DLD1 (cell line): ENCODE measurements around the gene ATP8A1.

ENCODE experiments used
- in situ Hi-C: cut with HindIII; loops from 2 replicates; pipeline ENCODE4 v1.10.0; 2017; ENCODE audit warnings: low sequenced_read_pairs

Gene ATP8A1

GRCh38 chr4:42574870-42575430, 82.0 kb downstream of the ATP8A1 start:
- in situ Hi-C loops, result no loop called here

DNA sequence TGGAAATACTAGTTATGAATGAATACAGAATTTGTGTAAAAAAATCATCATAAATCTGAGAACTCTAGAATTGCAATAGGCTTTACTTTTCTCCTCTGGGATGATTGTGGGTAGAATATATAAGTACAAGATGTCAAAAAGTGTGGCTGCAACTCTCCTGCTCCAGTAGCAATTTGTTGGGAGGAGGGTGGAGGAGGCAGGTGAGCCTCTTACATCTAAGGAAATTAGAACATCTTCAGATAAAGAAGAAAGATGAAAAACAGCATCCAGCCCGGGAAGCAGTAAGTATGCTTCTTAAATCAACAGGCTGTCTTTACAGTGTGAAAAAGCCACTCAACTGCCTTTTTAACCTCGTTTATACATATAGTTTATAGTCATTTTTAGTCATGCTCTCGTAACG, 83.7 kb downstream of the ATP8A1 start:
- in situ Hi-C loops, result no loop called here

GRCh38 chr4:42570221-42570620, 86.7 kb downstream of the ATP8A1 start:
- in situ Hi-C loops, result no loop called here

GRCh38 chr4:42568610-42569207, 88.2 kb downstream of the ATP8A1 start:
- in situ Hi-C loops, result no loop called here

DNA sequence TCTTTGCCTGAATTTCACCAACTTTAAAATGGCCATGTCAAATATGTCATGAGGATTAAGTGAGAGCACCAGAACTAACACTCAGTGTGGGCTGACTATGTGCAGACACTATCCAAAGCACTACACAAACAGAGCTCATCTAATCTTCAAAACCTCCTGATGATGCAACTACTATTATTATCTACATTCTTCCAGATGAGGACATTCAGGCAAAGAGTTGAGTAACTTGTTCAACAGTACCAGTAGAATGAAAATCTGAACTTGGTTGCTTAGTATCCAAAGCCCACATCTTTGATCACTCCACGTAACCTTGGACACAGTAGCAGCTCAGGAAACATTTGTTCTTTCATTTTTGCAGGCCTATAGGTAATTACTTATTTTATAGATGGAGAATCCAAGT, 90.1 kb downstream of the ATP8A1 start:
- in situ Hi-C loops, result no loop called here

- in situ Hi-C loops, result no loop called here
Observed at GRCh38 chr4:42562016-42562415, 94.9 kb downstream of the ATP8A1 start.

DNA sequence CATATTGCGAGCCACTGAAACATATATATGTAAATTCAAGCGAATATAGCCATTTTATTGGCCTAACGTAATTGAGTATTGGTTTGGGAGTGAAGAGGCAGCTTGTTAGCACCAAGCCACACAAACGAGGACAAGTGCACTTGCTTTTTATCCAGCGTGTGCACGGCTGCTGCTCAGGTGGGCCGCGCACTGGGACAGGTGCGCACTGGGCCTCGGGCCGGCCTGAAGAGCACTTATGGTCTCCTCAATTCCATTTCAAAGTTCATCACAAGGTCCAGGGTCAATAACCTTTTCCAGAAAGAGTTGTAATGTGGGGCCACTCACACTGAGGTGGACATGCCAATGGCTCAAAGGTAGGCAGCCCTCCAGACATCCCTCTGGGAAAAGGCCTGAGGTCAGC, 95.9 kb downstream of the ATP8A1 start:
- in situ Hi-C loops, result no loop called here

DNA sequence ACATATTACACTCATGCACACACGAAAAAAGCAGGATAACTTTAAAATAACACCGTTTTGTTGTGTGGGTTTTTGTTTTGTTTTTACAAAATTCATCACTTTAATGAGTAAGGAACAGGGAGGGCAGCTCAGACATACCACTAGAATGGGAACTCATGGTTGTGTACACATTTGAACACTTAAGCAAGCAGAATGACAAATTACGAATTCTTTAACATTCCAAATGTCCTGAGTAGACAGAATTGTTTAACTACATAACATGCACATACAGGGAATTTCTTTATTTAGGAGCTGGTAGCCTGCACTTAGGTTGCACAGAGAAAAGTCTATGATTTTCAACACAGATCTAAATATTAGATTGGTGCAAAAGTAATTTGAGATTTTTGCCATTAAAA, 96.4 kb downstream of the ATP8A1 start:
- in situ Hi-C loops, result no loop called here

DNA sequence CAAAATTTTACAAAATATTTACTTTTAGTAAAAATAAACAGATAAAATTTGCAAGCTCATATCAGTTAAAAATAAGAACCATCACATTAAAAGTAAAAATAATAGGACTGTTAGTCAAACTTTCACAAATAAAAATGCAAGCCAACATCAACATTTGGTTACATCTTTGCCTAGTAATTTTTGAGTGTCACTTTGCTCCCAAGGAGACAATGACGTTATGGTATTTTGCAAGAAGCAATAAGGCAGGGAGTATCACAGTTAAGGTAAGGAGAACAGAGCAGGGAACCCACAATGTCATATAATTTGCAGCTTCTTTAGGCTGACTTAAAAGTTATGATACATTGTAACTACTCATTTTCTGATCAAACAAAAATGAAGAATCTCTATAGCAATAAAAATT, 98.7 kb downstream of the ATP8A1 start:
- in situ Hi-C loops, result no loop called here

DNA sequence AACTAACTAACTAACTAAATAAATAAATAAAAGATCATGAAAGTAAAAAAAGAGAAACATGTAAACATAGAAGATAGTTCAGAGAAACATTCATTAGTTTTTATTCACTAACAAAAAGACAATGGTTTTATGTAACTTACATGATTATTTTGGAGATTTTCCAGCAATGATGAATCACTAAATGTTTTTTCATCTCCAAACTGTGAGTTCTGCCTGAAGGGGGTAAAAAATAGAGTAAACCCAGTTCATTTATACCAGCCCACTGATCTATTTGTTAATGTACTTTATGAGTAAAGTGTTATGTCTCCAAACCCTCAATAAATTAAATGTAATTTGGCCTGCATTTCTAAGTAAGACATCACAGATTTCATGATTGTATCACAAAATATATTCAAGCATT, 101.1 kb downstream of the ATP8A1 start:
- in situ Hi-C loops, result no loop called here

GRCh38 chr4:42554072-42554471, 102.8 kb downstream of the ATP8A1 start:
- in situ Hi-C loops, result no loop called here

- in situ Hi-C loops, result no loop called here
Observed at GRCh38 chr4:42549896-42550295, 107.0 kb downstream of the ATP8A1 start.

DNA sequence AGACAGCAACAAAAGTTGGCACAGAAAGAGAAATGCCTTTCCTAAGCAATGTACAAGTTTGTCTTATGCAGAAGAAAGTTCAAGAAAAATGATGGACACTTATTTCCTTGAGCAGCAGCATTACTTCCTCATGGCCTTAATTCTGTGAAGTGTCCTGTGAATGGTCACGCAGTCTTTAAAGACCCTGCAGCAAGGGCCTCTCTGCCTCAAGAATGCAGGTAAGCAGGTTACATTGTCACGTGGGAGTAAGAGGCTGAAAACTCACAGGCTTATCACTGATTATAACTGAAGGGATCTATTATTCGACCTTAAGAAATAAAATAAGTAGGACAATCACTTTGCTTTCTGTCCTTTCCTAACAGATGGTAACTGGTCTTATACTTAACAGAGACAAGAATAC, 109.1 kb downstream of the ATP8A1 start:
- in situ Hi-C loops, result no loop called here

- in situ Hi-C loops, result no loop called here
Observed at GRCh38 chr4:42543762-42544161, 113.1 kb downstream of the ATP8A1 start.

DNA sequence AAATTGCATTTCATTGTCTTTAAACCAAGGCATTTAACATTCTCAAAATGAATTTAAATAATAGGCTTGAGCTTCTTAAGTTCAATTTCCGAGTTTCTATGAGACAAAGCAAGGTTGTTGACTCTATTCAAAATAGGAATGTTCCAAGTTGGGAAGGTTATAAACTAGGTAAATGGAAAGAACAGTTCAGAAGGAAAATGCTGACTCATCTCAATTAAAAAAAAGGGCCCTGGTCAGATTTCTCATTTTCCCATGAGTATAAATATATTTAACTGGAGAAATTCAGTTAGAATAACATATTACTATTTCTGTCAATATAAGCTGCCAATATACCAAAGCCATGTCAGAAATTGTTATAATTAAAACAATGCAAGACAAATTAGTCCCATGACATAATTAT, 113.8 kb downstream of the ATP8A1 start:
- in situ Hi-C loops, result no loop called here

GRCh38 chr4:42541647-42542046, 115.3 kb downstream of the ATP8A1 start:
- in situ Hi-C loops, result no loop called here

- in situ Hi-C loops, result no loop called here
Observed at GRCh38 chr4:42533042-42533441, 123.9 kb downstream of the ATP8A1 start.

GRCh38 chr4:42531341-42532030, 125.4 kb downstream of the ATP8A1 start:
- in situ Hi-C loops, result no loop called here

DNA sequence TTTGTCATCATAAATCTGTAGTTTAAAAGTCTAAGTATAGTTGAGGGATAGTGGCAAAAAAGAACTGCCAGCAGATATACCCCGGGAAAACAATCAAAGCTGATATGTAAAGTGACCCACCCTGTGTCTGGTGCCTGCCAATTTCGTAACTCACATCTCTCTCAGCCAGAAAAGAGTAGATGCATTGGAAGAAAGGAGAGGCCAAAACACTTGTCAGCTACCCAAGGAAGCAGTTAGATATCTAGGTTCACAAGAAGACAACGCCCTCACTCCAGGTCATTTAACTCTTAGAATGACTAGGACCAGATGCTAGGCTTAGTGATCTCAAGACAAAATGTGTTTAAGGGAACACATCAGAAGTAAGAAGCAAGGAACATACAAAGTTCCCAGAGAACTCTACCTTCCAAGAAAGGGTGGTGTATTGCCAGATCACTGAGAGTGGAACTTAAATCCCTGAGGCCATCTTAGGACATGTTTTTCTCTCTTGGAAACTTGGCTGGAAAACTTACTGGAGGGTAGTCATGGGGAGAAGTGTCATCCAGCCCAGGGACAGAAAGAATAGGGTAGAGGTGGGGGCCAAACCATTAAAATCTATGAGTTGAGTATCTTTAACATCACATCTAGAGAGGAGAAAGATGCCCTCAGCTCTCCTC, 133.7 kb downstream of the ATP8A1 start:
- in situ Hi-C loops, result no loop called here

DNA sequence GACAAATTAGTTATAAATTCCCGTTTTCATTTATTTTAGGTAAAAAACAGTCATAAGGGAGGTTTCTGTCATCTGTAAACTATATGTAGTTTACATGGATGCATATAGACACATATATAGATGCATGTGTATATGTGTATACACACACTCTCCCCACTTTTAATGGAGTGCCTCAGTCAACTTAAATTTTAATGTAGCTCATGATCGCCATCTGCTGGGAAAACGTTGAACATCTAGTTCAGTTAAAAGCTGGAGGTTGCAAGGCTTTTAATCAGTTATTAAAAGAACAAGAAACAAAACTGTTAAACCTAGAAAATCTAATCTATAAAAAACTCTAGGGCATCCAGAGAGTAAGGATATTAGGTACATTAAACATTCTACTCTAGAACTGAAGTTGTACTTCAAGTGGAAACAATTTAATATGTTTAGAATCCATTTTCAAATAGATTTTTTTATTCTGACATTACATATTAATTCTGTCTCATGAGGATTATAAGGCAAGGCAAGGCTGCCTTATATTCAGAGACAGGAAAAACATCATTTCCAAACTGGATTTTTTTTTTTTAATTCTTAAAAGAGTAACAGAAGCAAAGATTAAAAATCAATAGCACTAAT, 137.0 kb downstream of the ATP8A1 start:
- in situ Hi-C loops, result no loop called here

GRCh38 chr4:42515156-42515884, 141.6 kb downstream of the ATP8A1 start:
- in situ Hi-C loops, result no loop called here
